Measurements from ENCODE around the gene PER1.

PER1 gene, protein sequence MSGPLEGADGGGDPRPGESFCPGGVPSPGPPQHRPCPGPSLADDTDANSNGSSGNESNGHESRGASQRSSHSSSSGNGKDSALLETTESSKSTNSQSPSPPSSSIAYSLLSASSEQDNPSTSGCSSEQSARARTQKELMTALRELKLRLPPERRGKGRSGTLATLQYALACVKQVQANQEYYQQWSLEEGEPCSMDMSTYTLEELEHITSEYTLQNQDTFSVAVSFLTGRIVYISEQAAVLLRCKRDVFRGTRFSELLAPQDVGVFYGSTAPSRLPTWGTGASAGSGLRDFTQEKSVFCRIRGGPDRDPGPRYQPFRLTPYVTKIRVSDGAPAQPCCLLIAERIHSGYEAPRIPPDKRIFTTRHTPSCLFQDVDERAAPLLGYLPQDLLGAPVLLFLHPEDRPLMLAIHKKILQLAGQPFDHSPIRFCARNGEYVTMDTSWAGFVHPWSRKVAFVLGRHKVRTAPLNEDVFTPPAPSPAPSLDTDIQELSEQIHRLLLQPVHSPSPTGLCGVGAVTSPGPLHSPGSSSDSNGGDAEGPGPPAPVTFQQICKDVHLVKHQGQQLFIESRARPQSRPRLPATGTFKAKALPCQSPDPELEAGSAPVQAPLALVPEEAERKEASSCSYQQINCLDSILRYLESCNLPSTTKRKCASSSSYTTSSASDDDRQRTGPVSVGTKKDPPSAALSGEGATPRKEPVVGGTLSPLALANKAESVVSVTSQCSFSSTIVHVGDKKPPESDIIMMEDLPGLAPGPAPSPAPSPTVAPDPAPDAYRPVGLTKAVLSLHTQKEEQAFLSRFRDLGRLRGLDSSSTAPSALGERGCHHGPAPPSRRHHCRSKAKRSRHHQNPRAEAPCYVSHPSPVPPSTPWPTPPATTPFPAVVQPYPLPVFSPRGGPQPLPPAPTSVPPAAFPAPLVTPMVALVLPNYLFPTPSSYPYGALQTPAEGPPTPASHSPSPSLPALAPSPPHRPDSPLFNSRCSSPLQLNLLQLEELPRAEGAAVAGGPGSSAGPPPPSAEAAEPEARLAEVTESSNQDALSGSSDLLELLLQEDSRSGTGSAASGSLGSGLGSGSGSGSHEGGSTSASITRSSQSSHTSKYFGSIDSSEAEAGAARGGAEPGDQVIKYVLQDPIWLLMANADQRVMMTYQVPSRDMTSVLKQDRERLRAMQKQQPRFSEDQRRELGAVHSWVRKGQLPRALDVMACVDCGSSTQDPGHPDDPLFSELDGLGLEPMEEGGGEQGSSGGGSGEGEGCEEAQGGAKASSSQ (N-terminal part only)

DNA sequence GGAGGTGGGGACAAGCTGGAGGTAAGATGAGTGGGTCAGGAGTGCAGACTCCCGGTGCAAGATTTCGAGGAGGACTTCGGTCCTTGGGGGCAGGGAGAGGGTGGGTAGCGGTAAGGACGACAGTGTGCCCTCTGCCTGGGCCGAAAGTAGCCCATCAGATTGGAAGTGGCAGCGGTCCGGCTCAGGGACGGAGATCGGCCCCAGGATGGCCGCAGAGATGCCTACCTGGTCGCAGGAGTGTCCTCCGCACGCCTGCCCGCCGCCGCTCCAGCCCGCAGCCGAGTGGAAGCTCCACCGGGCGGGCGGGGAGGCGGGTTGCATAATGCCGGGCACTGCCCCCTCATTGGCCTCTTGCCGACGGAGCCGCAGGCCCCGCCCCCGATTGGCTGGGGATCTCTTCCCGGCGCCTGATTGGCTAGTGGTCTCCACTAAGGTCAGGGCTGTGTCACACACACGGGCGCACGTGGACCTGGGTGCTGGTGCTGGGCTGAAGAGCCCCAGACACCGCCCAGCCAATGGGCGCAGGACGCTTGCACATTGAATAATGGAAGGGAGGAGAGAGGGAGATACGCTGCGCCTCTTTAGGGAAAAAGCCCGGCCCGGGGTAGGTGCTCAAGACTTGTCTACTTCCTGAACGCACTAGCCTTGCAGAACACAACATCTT, at the start of gene PER1:
Gene PER1 (minus strand): TSS at position 293 of the 664 bp plus-strand sequence. CDS start 1,698 bp downstream, outside the sequence.
- FAIRE-seq (no peak), DNase-seq (ENCODE audit: insufficient read length, low spot score) (peak; percentile 90)
- peak; percentile 79 for TF ChIP-seq POLR2A (IDR thresholded peaks at IDR 0.05; ENCODE audit: low read depth, low read length)

DNA sequence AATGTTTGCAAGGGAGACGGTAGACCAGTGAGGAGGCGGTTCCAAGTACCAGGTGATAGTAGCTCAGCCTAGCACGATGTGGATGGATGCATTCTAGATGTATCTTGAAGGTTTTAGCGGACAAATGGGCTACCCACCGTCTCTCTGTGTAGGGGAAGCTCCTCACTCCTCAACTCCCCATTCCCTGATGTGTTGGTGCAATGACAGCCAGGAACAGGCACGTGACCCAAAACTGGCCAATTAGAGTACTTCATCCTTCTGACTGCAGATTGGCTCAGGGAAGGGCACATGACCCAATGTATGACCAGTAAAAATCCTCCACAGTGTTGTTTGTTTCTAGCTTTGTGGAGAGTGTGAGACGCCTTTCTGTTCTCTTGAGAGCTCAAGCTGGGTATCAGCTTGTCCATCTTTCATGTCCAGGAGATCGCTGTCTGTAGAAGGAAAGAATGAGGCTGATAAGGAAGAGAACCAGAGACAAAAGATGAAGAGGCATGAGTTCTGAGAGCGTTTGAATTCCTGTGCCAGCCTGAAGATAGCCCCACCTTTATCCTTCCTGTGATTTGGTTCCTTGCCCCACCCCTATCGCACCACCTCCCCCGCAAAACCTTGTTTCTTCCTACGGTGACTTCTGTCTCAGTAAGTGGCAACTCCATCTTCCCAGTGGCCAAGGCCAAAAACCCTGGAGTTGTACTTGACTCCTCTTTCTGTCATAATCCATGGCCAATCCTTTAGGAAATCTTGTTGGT, 40.0 kb upstream of the PER1 start:
- DNase-seq (ENCODE audit: insufficient read length, low spot score) (peak; percentile 78), FAIRE-seq (peak; percentile 87)
- no peak for TF ChIP-seq POLR2A (IDR thresholded peaks at IDR 0.05; ENCODE audit: low read depth, low read length)

DNA sequence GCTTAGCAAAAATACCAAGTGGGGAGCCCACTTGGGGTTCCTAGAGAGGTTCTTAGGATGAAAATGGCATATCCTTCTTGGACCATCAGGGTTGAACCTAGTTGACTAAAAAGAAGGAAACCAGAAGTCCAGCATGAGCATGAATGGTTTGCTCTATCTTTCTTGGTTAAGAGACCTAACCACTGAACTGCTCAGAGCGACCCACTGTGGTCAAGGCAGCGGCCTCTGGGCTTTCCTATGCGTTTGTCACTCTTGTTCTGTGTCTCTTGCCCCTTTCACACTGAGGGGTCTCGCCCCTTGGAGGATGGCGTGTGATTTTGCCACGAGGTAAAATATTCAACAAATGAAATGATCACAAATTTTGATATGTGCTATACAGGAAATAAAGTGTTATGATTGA, 38.3 kb upstream of the PER1 start:
- TF ChIP-seq POLR2A (IDR thresholded peaks at IDR 0.05; ENCODE audit: low read depth, low read length), result no peak
- no peak for DNase-seq (ENCODE audit: insufficient read length, low spot score)
- FAIRE-seq, result no peak

DNA sequence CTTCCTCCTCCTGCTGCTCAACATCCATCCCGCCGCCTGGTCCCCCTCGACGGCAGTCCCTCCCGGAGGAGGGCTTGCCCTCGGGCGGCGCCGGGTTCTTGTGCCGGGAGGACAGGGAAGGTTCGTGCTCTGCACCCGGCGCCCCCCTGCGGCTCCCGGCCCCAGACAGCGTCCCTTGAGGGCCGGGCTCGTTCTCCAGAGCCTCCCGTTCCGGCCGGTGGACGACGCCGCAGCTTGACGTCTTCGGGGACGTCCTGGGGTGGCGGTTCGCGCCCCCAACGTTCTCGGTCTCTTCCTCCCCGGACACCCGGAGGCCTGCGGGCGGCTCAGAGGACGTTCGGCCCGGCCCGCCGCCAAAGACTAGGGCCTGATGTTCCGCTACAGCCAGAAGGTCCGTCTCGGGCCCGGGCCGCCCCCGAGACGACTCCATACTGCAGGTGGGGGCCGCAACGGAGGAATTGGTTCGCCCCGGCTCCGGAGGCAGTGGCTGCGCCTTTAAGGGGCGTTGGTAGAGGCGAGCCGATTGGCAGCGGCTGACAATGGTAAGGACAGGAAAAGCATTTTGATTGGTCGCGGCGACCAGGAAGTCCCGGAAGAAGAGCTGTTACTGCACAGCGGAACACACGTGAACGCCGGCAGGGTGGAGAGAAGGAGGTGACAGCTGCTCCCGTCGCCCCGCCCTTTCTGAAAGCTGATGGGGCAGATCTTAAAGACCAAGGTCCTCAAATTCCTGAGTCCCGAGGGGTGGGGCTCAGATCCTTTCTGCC, 37.7 kb upstream of the PER1 start, which contains the start of gene BORCS6:
Gene BORCS6 (minus strand): TSS at position 470 of the 767 bp plus-strand sequence. CDS start 40 bp downstream, at position 430.
- FAIRE-seq, result peak; percentile 27
- DNase-seq (ENCODE audit: insufficient read length, low spot score), result peak; percentile 88
- TF ChIP-seq POLR2A (IDR thresholded peaks at IDR 0.05; ENCODE audit: low read depth, low read length), result peak; percentile 41

DNA sequence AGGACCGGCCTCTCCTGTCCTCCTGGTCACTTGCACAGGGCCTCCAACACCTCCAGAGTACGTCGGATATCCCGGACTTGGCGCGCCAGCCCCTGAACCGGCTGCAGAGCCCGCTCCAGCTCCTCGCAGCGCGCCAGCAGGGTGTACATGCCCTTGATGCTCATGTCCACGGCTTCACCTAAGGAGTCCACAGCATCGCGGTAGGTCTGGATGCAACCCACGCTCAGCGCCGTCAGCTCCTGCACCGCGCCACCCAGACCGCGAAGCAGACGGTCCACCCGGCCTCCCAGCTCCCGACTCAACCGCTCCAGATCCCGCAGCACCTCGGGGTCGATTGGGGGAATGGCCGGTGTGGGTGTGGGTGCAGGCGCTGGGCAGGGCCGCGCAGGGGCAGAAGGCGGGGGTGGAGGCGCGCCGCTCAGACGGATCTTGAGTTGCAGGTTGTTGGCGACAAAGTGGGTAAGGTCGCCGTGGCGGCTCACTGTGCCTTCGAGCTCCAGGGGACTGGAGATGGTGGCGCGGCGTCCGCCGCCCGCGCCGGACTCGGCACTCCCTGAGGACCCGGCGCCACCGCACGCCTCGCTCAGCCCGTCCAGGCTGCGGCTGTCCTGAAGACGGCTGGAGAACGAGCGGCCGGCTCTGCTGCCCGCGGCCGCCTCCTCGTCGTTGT, 37.0 kb upstream of the PER1 start:
- no peak for FAIRE-seq

DNA sequence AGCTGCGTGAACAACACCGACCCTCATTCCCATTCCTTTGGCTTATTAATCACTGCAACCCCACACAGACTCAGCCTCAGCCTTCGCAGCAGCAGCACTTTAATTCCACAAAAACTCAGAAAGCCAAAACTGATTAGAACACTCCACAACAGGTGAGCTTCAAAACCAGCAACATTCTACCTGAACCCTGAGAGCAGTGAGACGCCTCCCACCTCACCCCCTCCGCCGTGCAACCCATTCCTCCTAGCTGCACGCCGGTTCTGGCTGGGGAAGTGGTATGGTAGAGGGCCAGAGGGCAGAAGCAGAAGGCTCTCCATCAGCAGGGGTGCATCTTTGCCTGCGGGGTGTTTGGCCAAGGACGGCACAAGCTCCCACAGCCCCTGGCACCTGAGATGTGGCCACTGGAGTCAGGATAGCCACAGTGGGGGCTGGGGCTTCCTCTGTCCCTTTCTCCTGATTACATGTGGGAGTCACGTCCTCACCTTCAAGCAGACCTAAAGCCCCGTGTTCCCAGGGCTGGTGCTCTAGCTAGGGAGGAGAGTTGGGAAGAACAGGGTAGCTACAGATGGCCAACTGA, 36.1 kb upstream of the PER1 start:
- TF ChIP-seq POLR2A (IDR thresholded peaks at IDR 0.05; ENCODE audit: low read depth, low read length), result no peak
- no peak for DNase-seq (ENCODE audit: insufficient read length, low spot score)
- no peak for FAIRE-seq

More for the DNA sequence above, 37.0 kb upstream of the PER1 start:
- no peak for TF ChIP-seq POLR2A (IDR thresholded peaks at IDR 0.05; ENCODE audit: low read depth, low read length)
- DNase-seq (ENCODE audit: insufficient read length, low spot score), result no peak

DNA sequence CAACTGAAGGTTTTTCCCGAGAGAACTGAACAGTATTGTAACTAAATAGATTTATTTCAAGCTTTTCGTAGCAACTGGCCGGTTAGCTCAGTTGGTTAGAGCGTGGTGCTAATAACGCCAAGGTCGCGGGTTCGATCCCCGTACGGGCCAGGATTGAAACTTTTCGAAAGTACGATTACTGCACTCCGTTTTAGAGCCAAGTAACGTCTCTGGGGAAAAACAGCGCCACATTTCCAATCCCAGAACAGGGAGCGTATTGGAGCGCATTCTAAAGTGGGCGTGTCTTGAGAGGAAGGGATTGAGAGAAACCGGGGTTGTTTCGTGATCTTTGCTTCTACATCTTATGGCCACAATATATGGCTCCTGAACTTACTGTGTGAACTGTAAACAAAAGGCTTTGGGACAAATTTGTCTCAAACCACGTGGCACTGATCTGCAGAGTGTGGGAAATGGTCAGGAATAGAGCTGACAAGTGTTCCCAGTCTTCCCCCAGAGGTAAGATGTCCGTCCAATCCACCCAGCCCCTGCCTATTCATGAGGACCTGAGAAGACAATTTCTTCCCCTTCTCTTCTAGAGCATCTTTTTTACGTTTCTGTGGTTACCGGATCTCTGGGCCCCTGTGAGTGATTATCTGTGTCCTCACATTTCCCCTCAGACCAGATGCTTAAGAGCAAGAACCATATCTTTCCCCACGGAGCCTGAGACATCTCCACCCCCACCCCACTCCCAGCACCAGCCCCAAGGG, 35.5 kb upstream of the PER1 start:
- peak; percentile 78 for FAIRE-seq
- TF ChIP-seq POLR2A (IDR thresholded peaks at IDR 0.05; ENCODE audit: low read depth, low read length), result no peak

DNA sequence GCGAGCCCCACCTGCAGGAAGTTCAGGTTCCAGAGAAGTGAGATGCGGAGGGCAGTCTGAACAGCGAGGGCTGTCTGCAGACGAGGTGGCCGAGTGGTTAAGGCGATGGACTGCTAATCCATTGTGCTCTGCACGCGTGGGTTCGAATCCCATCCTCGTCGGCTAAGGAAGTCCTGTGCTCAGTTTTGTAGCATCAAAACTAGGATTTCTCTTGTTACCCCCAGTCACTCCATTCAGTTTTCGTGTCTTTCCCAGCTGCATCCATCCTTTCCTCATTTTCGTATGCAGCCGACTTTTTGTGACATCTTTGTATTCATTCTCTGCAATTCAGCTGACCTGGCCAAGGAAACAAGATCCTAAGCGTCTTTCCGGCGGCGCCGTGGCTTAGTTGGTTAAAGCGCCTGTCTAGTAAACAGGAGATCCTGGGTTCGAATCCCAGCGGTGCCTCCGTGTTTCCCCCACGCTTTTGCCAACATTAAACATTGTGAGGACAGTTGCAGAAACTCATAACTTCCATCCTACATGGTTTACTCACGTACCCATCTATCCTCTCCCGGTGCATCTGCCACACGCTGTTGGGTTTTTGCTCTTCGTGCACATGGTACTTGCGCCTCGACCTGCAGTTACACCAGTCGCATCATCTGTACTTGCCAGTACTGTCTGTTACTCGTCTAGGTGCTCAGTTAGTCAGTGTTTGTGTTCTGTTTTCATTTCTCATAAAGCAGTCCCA, 34.7 kb upstream of the PER1 start:
- DNase-seq (ENCODE audit: insufficient read length, low spot score) (peak; percentile 30), FAIRE-seq (no peak)
- TF ChIP-seq POLR2A (IDR thresholded peaks at IDR 0.05; ENCODE audit: low read depth, low read length), result no peak

More for the DNA sequence above, 35.5 kb upstream of the PER1 start:
- peak; percentile 76 for DNase-seq (ENCODE audit: insufficient read length, low spot score)

DNA sequence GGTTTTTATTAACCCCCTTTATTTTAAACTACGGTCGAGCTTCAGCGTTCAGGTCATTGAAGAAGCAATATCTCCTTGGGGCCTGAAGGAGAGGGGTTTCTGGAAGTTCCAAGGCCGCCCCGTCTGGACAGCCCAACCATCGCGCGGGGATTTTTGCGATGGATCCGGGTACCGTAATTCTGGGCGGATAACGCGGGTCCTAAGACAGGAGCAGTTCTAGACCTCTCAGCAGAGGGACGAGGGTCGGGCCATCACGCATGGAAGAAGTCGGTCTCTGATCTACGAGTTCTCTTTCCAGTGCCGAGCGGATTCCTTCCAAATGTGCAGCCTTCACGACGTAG, 34.2 kb upstream of the PER1 start:
- DNase-seq (ENCODE audit: insufficient read length, low spot score) (no peak), FAIRE-seq (no peak)
- no peak for TF ChIP-seq POLR2A (IDR thresholded peaks at IDR 0.05; ENCODE audit: low read depth, low read length)
